Peyer's patch (tissue), 4 donors: Measurements from ENCODE around the gene FOXP4. TPM values are rescaled to one million over a fixed set of nuclear protein-coding genes. Genes with fewer than 3 reads are reported as not detected.

Source experiments
- DNase-seq, 3 donors: peaks; one replicate each; pipeline ENCODE4 v3.0.0-alpha.2; 2017 to 2019
- H3K27ac ChIP-seq, 4 donors: fragments of 200-600 bp; sonication (generic); one replicate each; pipeline ENCODE4 v1.5.1; 2016 to 2019
- H3K27me3 ChIP-seq, 2 donors: fragments of 200-600 bp; sonication (generic); one replicate each; pipeline ENCODE4 v1.5.1; 2019
- H3K36me3 ChIP-seq, 3 donors: fragments of 200-600 bp; sonication (generic); one replicate each; pipeline ENCODE4 v1.5.1; 2016 to 2019
- H3K4me1 ChIP-seq, 4 donors: fragments of 200-600 bp; sonication (generic); one replicate each; pipeline ENCODE4 v1.5.1; 2016 to 2019
- H3K4me3 ChIP-seq, 4 donors: fragments of 200-600 bp; sonication (generic); 1 replicate in 3 of 4; 2 replicates in 1 of 4; pipeline ENCODE4 v1.5.1; 2016 to 2019; ENCODE audit warnings: mild to moderate bottlenecking in 1 of 4
- H3K9me3 ChIP-seq, 4 donors: fragments of 200-600 bp; sonication (generic); one replicate each; pipeline ENCODE4 v1.5.1; 2016 to 2019; ENCODE audit warnings: mild to moderate bottlenecking in 1 of 4
- POLR2A ChIP-seq, 2 donors: fragments of 450-650 bp; IDR thresholded peaks; one replicate each; pipeline ENCODE4 v1.5.1; 2017; ENCODE audit warnings: antibody characterized with exemption in 2 of 2, mild to moderate bottlenecking in 2 of 2, moderate library complexity in 2 of 2
- total RNA-seq, 4 donors: library from RNA; depleted of rRNA; stranded (reverse); fragments of >200 nt; gene quantifications; one replicate each; pipeline ENCODE4 v1.1.0, GENCODE V29; 2016
- TF ChIP-seq, protein P1 (sequence below), 6 experiments: fragments of 450-650 bp in 4 of 6; fragments of 200-600 bp in 2 of 6; sonication (generic) in 1 of 6; IDR thresholded peaks; one replicate each; pipeline ENCODE4 v1.5.1; 2017 to 2019; ENCODE audit warnings: antibody characterized with exemption in 6 of 6, mild to moderate bottlenecking in 3 of 6, moderate library complexity in 1 of 6

The FOXP4 gene
- total RNA-seq, 4 donors from 2014 or later = 13.2 to 36.5 (median 20.0) TPM

- Histone ChIP-seq H3K27ac (no peak overlapping the region), H3K36me3 (peaks cover 0 to 80% (median 0%) of the 10 kb centered on the region in 3 donors), H3K27me3 (no peaks in the 10 kb centered on the region), H3K9me3 (no peaks in the 10 kb centered on the region), H3K4me1 (no peaks in the 10 kb centered on the region), H3K4me3 (no peak overlapping the region)
- no peak for DNase-seq
- no peak for TF ChIP-seq POLR2A (IDR thresholded peaks at IDR 0.05)
- TF ChIP-seq, protein P1, sequence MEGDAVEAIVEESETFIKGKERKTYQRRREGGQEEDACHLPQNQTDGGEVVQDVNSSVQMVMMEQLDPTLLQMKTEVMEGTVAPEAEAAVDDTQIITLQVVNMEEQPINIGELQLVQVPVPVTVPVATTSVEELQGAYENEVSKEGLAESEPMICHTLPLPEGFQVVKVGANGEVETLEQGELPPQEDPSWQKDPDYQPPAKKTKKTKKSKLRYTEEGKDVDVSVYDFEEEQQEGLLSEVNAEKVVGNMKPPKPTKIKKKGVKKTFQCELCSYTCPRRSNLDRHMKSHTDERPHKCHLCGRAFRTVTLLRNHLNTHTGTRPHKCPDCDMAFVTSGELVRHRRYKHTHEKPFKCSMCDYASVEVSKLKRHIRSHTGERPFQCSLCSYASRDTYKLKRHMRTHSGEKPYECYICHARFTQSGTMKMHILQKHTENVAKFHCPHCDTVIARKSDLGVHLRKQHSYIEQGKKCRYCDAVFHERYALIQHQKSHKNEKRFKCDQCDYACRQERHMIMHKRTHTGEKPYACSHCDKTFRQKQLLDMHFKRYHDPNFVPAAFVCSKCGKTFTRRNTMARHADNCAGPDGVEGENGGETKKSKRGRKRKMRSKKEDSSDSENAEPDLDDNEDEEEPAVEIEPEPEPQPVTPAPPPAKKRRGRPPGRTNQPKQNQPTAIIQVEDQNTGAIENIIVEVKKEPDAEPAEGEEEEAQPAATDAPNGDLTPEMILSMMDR (IDR thresholded peaks at IDR 0.05) = no peak
These were observed 47.7 kb downstream of the FOXP4 start for GRCh38 chr6:41593839-41594238.

GRCh38 chr6:41594326-41594725, 48.1 kb downstream of the FOXP4 start:
- Histone ChIP-seq H3K27ac (no peak overlapping the region), H3K4me3 (no peak overlapping the region), H3K27me3 (no peaks in the 10 kb centered on the region), H3K4me1 (no peaks in the 10 kb centered on the region), H3K9me3 (no peaks in the 10 kb centered on the region), H3K36me3 (peaks cover 0 to 81% (median 0%) of the 10 kb centered on the region in 3 donors)
- no peak for DNase-seq
- TF ChIP-seq, protein P1 (IDR thresholded peaks at IDR 0.05) = no peak
- TF ChIP-seq POLR2A (IDR thresholded peaks at IDR 0.05) = no peak

- no peak for DNase-seq
- Histone ChIP-seq H3K27ac (no peak overlapping the region), H3K4me3 (no peak overlapping the region), H3K27me3 (no peaks in the 10 kb centered on the region), H3K36me3 (peaks cover 0 to 77% (median 0%) of the 10 kb centered on the region in 3 donors), H3K9me3 (no peaks in the 10 kb centered on the region), H3K4me1 (no peaks in the 10 kb centered on the region)
- TF ChIP-seq POLR2A (IDR thresholded peaks at IDR 0.05) = no peak
- TF ChIP-seq, protein P1 (IDR thresholded peaks at IDR 0.05) = no peak
These were observed 48.6 kb downstream of the FOXP4 start for GRCh38 chr6:41594766-41595165.

DNA sequence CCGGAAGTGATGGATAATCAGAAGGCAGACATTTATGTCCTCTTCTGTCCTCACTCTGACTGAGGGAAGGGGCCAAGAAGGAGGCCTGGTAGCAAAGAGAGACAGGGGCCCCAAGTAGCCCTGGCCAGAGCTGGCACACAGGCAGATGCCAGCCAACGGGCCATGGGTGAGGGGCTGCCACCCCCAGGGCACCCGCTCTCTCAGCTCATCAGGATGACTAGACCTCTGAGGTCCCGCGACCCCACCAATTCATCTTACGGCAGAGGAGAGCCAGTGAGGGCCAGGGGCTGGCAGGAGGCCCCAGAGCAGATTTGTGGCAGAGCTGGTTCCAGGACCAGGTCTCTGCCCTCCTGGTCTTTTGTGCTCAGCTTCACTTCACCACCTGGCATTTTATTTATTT, 49.0 kb downstream of the FOXP4 start:
- Histone ChIP-seq H3K27ac (no peak overlapping the region), H3K4me3 (no peak overlapping the region), H3K27me3 (no peaks in the 10 kb centered on the region), H3K4me1 (no peaks in the 10 kb centered on the region), H3K36me3 (peaks cover 0 to 75% (median 0%) of the 10 kb centered on the region in 3 donors), H3K9me3 (no peaks in the 10 kb centered on the region)
- DNase-seq = no peak
- TF ChIP-seq, protein P1 (IDR thresholded peaks at IDR 0.05) = no peak
- no peak for TF ChIP-seq POLR2A (IDR thresholded peaks at IDR 0.05)

DNA sequence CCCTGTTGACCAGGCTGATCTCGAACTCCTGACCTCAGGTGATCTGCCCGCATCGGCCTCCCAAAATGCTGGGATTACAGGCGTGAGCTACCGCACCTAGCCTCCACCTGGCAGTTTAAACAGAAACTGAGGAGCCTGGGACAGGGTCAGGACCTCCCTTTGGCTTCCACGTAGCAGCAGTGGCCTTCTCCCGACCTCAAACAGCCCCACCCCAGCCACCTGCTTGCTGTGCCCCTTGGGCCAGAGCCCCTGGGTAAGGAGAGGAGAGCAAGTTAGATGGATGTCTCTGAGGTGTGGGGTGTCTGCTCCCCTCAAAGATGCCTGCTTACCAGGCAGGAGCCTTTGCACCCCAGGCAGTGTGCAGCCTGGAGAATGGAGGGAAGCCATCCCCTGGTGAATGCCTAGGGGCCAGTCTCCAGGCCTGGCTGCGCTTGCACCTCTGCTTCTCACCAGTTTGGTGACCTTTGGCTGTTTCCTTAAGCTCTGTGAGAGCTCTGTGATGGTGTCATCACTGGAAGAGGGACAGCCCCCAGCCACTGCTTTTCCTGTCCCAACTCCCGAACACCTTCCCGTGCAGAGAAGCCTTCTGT, 50.0 kb downstream of the FOXP4 start:
- Histone ChIP-seq H3K9me3 (no peaks in the 10 kb centered on the region), H3K36me3 (peaks cover 0 to 72% (median 0%) of the 10 kb centered on the region in 3 donors), H3K4me3 (no peak overlapping the region), H3K27me3 (no peaks in the 10 kb centered on the region), H3K27ac (no peak overlapping the region), H3K4me1 (no peaks in the 10 kb centered on the region)
- DNase-seq = no peak
- TF ChIP-seq, protein P1 (IDR thresholded peaks at IDR 0.05) = no peak
- TF ChIP-seq POLR2A (IDR thresholded peaks at IDR 0.05) = no peak
